Measurements from ENCODE around the gene OR13C9. TPM values are rescaled to one million over a fixed set of nuclear protein-coding genes. Genes with fewer than 3 reads are reported as not detected.
"Not testable (repeated sequence)": the region's sequence is repeated elsewhere in the genome, so short reads cannot be mapped to it uniquely, and the experiment has no call there.

Gene OR13C9
- total RNA-seq: not detected in 2 replicates

- TF ChIP-seq CTCF (IDR thresholded peaks at IDR 0.05; ENCODE audit: extremely low read depth, low read depth, low read length): no peak
- Histone ChIP-seq H4K20me1 (ENCODE audit: insufficient read depth, low read length) (no peaks in the 10 kb centered on the region), H3K27me3 (ENCODE audit: insufficient read depth, low read length) (no peaks in the 10 kb centered on the region), H2AFZ (ENCODE audit: low read length) (no peak within 1 kb of the TSS), H3K4me1 (ENCODE audit: insufficient read depth, low read length) (no peaks in the 10 kb centered on the region), H3K27ac (ENCODE audit: low read depth, low read length) (no peak within 1 kb of the TSS), H3K4me2 (ENCODE audit: insufficient read depth, low read length) (no peak within 1 kb of the TSS), H3K79me2 (ENCODE audit: insufficient read depth, low read length) (no peaks in the 10 kb centered on the region), H3K36me3 (ENCODE audit: insufficient read depth, low read length) (no peaks in the 10 kb centered on the region), H3K4me3 (ENCODE audit: insufficient read depth, low read length) (no peak within 1 kb of the TSS), H3K9me3 (ENCODE audit: low read depth, low read length) (no peaks in the 10 kb centered on the region)
- DNase-seq (ENCODE audit: insufficient read length, low spot score, missing footprints): no peak
Measured at GRCh38 chr9:104618104-104618503, at the start of gene OR13C9. TSS of gene OR13C9 (minus strand) at chr9:104618204. CDS start at chr9:104618204, 0 bp downstream.

- TF ChIP-seq CTCF (IDR thresholded peaks at IDR 0.05; ENCODE audit: extremely low read depth, low read depth, low read length): no peak
- no peak overlapping the region for H2AFZ ChIP-seq (ENCODE audit: low read length)
- no peak overlapping the region for H3K4me2 ChIP-seq (ENCODE audit: insufficient read depth, low read length)
- no peak overlapping the region for H3K27ac ChIP-seq (ENCODE audit: low read depth, low read length)
- no peaks in the 10 kb centered on the region for H3K9me3 ChIP-seq (ENCODE audit: low read depth, low read length)
- no peaks in the 10 kb centered on the region for H3K79me2 ChIP-seq (ENCODE audit: insufficient read depth, low read length)
- H3K36me3 ChIP-seq (ENCODE audit: insufficient read depth, low read length): no peaks in the 10 kb centered on the region
- H3K27me3 ChIP-seq (ENCODE audit: insufficient read depth, low read length): no peaks in the 10 kb centered on the region
- no peaks in the 10 kb centered on the region for H3K4me1 ChIP-seq (ENCODE audit: insufficient read depth, low read length)
- no peak overlapping the region for H3K4me3 ChIP-seq (ENCODE audit: insufficient read depth, low read length)
- DNase-seq (ENCODE audit: insufficient read length, low spot score, missing footprints): peak; percentile 22
- H4K20me1 ChIP-seq (ENCODE audit: insufficient read depth, low read length): no peaks in the 10 kb centered on the region
Measured at GRCh38 chr9:104658496-104659195, 40.6 kb upstream of the OR13C9 start.

GRCh38 chr9:104635456-104635855 is 17.5 kb upstream of the OR13C9 start:
- no peak overlapping the region for H2AFZ ChIP-seq (ENCODE audit: low read length)
- no peak for TF ChIP-seq CTCF (IDR thresholded peaks at IDR 0.05; ENCODE audit: extremely low read depth, low read depth, low read length)
- H3K4me1 ChIP-seq (ENCODE audit: insufficient read depth, low read length): no peaks in the 10 kb centered on the region
- peaks cover 3% of the 10 kb centered on the region for H3K9me3 ChIP-seq (ENCODE audit: low read depth, low read length)
- no peak overlapping the region for H3K4me2 ChIP-seq (ENCODE audit: insufficient read depth, low read length)
- H3K27ac ChIP-seq (ENCODE audit: low read depth, low read length): no peak overlapping the region
- H3K79me2 ChIP-seq (ENCODE audit: insufficient read depth, low read length): no peaks in the 10 kb centered on the region
- no peaks in the 10 kb centered on the region for H3K36me3 ChIP-seq (ENCODE audit: insufficient read depth, low read length)
- DNase-seq (ENCODE audit: insufficient read length, low spot score, missing footprints): no peak
- no peak overlapping the region for H3K4me3 ChIP-seq (ENCODE audit: insufficient read depth, low read length)
- H4K20me1 ChIP-seq (ENCODE audit: insufficient read depth, low read length): no peaks in the 10 kb centered on the region
- H3K27me3 ChIP-seq (ENCODE audit: insufficient read depth, low read length): no peaks in the 10 kb centered on the region

GRCh38 chr9:104633976-104634520 is 16.0 kb upstream of the OR13C9 start:
- peak; percentile 13 for DNase-seq (ENCODE audit: insufficient read length, low spot score, missing footprints)
- no peak overlapping the region for H2AFZ ChIP-seq (ENCODE audit: low read length)
- H3K27ac ChIP-seq (ENCODE audit: low read depth, low read length): no peak overlapping the region

GRCh38 chr9:104625964-104626363 is 8.0 kb upstream of the OR13C9 start:
- not testable (repeated sequence) for H2AFZ ChIP-seq (ENCODE audit: low read length); H3K4me2 ChIP-seq (ENCODE audit: insufficient read depth, low read length); H3K36me3 ChIP-seq (ENCODE audit: insufficient read depth, low read length); H3K27me3 ChIP-seq (ENCODE audit: insufficient read depth, low read length); H4K20me1 ChIP-seq (ENCODE audit: insufficient read depth, low read length); H3K4me1 ChIP-seq (ENCODE audit: insufficient read depth, low read length); H3K4me3 ChIP-seq (ENCODE audit: insufficient read depth, low read length); H3K79me2 ChIP-seq (ENCODE audit: insufficient read depth, low read length); H3K27ac ChIP-seq (ENCODE audit: low read depth, low read length); H3K9me3 ChIP-seq (ENCODE audit: low read depth, low read length); DNase-seq (ENCODE audit: insufficient read length, low spot score, missing footprints)

More at GRCh38 chr9:104633976-104634520, 16.0 kb upstream of the OR13C9 start:
- H3K4me1 ChIP-seq (ENCODE audit: insufficient read depth, low read length): no peaks in the 10 kb centered on the region
- H3K4me3 ChIP-seq (ENCODE audit: insufficient read depth, low read length): no peak overlapping the region
- TF ChIP-seq CTCF (IDR thresholded peaks at IDR 0.05; ENCODE audit: extremely low read depth, low read depth, low read length): no peak
- H3K36me3 ChIP-seq (ENCODE audit: insufficient read depth, low read length): no peaks in the 10 kb centered on the region
- H3K79me2 ChIP-seq (ENCODE audit: insufficient read depth, low read length): no peaks in the 10 kb centered on the region
- H3K9me3 ChIP-seq (ENCODE audit: low read depth, low read length): peaks cover 3% of the 10 kb centered on the region
- no peaks in the 10 kb centered on the region for H4K20me1 ChIP-seq (ENCODE audit: insufficient read depth, low read length)
- no peak overlapping the region for H3K4me2 ChIP-seq (ENCODE audit: insufficient read depth, low read length)
- no peaks in the 10 kb centered on the region for H3K27me3 ChIP-seq (ENCODE audit: insufficient read depth, low read length)

Data from osteoblast (primary cell).